SU-DHL-6 (cell line): ENCODE data around the gene USP47.

Experiments used
- H2AFZ ChIP-seq: fragments of 200-600 bp; sonication (generic); 2 replicates; pipeline ENCODE4 v1.6.1; 2014; ENCODE audit warnings: low read depth, mild to moderate bottlenecking, moderate library complexity, mixed read lengths, antibody characterized with exemption, low read length; ENCODE audit not compliant: severe bottlenecking
- H3F3A ChIP-seq: fragments of 200-600 bp; shearing (Covaris generic); 2 replicates; pipeline ENCODE4 v1.6.0; 2016; ENCODE audit warnings: antibody characterized with exemption, mild to moderate bottlenecking; ENCODE audit not compliant: insufficient read depth
- H3K27ac ChIP-seq: fragments of 200-600 bp; sonication (generic); 2 replicates; pipeline ENCODE4 v1.5.1; 2016; ENCODE audit warnings: low read depth, mild to moderate bottlenecking, low read length, moderate library complexity, mixed read lengths
- H3K27me3 ChIP-seq: fragments of 200-600 bp; sonication (generic), shearing (Covaris generic); 2 replicates; pipeline ENCODE4 v1.6.0; 2014; ENCODE audit warnings: mild to moderate bottlenecking, low read length
- H3K36me3 ChIP-seq: fragments of 200-600 bp; sonication (generic); 2 replicates; pipeline ENCODE4 v1.6.1; 2014; ENCODE audit warnings: mild to moderate bottlenecking, low read length, mixed read lengths
- H3K4me2 ChIP-seq: fragments of 300-600, 200-600 bp; shearing (Covaris generic), sonication (generic); 2 replicates; pipeline ENCODE4 v1.6.0; 2014; ENCODE audit warnings: low read length, low read depth, mild to moderate bottlenecking; ENCODE audit not compliant: poor library complexity, severe bottlenecking
- H3K4me3 ChIP-seq: fragments of 200-600 bp; sonication (generic); 2 replicates; pipeline ENCODE4 v1.5.1; 2014; ENCODE audit warnings: antibody characterized with exemption, low read length, mild to moderate bottlenecking, mixed read lengths; ENCODE audit not compliant: insufficient read depth, poor library complexity, severe bottlenecking
- H3K79me2 ChIP-seq: fragments of 200-600 bp; sonication (generic); 2 replicates; pipeline ENCODE4 v1.6.1; 2014; ENCODE audit warnings: mild to moderate bottlenecking, low read length, moderate library complexity; ENCODE audit not compliant: insufficient read depth
- H3K9ac ChIP-seq: fragments of 200-600 bp; sonication (generic); 2 replicates; pipeline ENCODE4 v1.7.0; 2014; ENCODE audit warnings: mild to moderate bottlenecking, low read length
- H3K9me2 ChIP-seq: fragments of 200-600 bp; sonication (generic); replicated peaks from 2 replicates; pipeline ENCODE4 v1.6.1; 2014; ENCODE audit warnings: low read length; ENCODE audit not compliant: insufficient read depth
- H3K9me3 ChIP-seq: fragments of 200-600 bp; sonication (generic); 2 replicates; pipeline ENCODE4 v1.6.1; 2014; ENCODE audit warnings: low read length, mixed read lengths; ENCODE audit not compliant: insufficient read depth
- H4K20me1 ChIP-seq: fragments of 200-600 bp; sonication (generic); 2 replicates; pipeline ENCODE4 v1.6.1; 2014; ENCODE audit warnings: low read depth, mild to moderate bottlenecking, antibody characterized with exemption, low read length, moderate library complexity, mixed read lengths
- CTCF ChIP-seq: fragments of 200-600 bp; sonication (generic); IDR thresholded peaks from one replicate; pipeline ENCODE4 v1.5.1; 2017; ENCODE audit warnings: antibody characterized with exemption, mild to moderate bottlenecking, low read length, moderate library complexity; ENCODE audit not compliant: insufficient read depth, poor library complexity, severe bottlenecking
- EZH2phosphoT487 ChIP-seq: fragments of 200-600 bp; sonication (generic), shearing (Covaris generic); conservative IDR thresholded peaks from 2 replicates; pipeline ENCODE4 v1.6.1; 2018; ENCODE audit warnings: mild to moderate bottlenecking, antibody characterized with exemption, low read length, moderate library complexity, mixed read lengths

The USP47 gene

GRCh38 chr11:11817957-11818356 is 23.8 kb upstream of the USP47 start:
- Histone ChIP-seq H3K4me3 (no peak overlapping the region), H3K36me3 (no peaks in the 10 kb centered on the region), H3K9me2 (no peaks in the 10 kb centered on the region), H3K4me2 (no peak overlapping the region), H3K79me2 (no peaks in the 10 kb centered on the region), H4K20me1 (no peaks in the 10 kb centered on the region), H3K27me3 (no peaks in the 10 kb centered on the region), H3K9me3 (no peaks in the 10 kb centered on the region), H3K27ac (no peak overlapping the region), H3K9ac (no peak overlapping the region), H3F3A (no peaks in the 10 kb centered on the region), H2AFZ (no peak overlapping the region)
- TF ChIP-seq CTCF (no peak), EZH2phosphoT487 (no peak)

- Histone ChIP-seq H3K9ac (no peak overlapping the region), H3F3A (no peaks in the 10 kb centered on the region), H4K20me1 (no peaks in the 10 kb centered on the region), H3K4me3 (no peak overlapping the region), H3K36me3 (no peaks in the 10 kb centered on the region), H3K4me2 (no peak overlapping the region), H3K9me3 (no peaks in the 10 kb centered on the region), H3K9me2 (no peaks in the 10 kb centered on the region), H2AFZ (no peak overlapping the region), H3K79me2 (no peaks in the 10 kb centered on the region), H3K27ac (no peak overlapping the region), H3K27me3 (no peaks in the 10 kb centered on the region)
- no peak for TF ChIP-seq CTCF
- TF ChIP-seq EZH2phosphoT487 = no peak
Measured at GRCh38 chr11:11818529-11819121, 23.1 kb upstream of the USP47 start.

- H3K4me2 ChIP-seq = no peak overlapping the region
- no peaks in the 10 kb centered on the region for H3F3A ChIP-seq
- H3K9me2 ChIP-seq = no peaks in the 10 kb centered on the region
- no peaks in the 10 kb centered on the region for H3K36me3 ChIP-seq
- no peak overlapping the region for H2AFZ ChIP-seq
- H4K20me1 ChIP-seq = no peaks in the 10 kb centered on the region
- no peaks in the 10 kb centered on the region for H3K79me2 ChIP-seq
- H3K27me3 ChIP-seq = no peaks in the 10 kb centered on the region
- no peak overlapping the region for H3K4me3 ChIP-seq
- TF ChIP-seq EZH2phosphoT487 = no peak
- TF ChIP-seq CTCF = no peak
- no peak overlapping the region for H3K9ac ChIP-seq
- no peaks in the 10 kb centered on the region for H3K9me3 ChIP-seq
- H3K27ac ChIP-seq = no peak overlapping the region
Measured at GRCh38 chr11:11821899-11822298, 19.9 kb upstream of the USP47 start.
